ENCODE data around the gene RAPGEF4.

DNA sequence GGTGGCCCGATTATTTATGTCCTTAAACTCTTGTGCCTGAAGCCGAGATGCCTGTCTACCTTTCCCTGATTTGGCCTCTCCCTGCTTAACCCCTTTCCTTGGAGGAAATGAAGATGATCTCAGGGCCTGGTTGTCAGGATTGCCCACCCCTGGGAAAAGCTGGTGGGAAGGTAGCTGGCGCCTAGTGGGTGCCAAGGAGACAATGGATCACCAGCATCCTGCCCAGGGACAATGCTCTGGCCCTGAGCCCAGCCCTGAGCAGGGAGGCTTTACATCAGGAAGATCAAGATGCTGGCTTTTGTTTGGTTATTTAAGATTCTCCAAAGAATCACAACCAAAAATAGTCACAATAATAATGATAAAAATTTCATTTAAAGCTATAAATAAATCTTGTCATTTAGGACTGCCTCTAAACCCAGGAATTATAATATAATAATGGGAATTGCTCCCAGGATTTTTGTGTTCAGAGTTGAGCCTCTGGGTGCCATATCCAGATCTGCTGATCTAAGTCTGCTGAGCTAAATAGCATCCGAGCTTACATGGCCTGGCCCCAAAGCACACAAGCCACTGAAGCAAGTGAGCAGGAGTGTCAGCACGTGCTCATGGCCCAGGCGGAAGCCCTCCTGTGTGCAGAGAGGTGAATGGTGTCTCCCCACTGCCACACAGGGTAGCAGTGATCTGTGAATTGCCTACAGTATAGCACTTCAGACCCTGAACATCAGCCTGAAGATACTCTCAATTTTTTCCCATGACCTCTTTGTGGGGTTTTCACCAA, 282.2 kb downstream of the RAPGEF4 start:
- TF ChIP-seq POLR2A (IDR thresholded peaks at IDR 0.05; ENCODE audit: low read length) (no peak), GATA1 (IDR thresholded peaks at IDR 0.05; ENCODE audit: low read depth, low read length) (no peak)

Measured in erythroblast (primary cell).